Activated T-cell treated with anti-CD3 and anti-CD28 coated beads for 4 hours (primary cell): ENCODE measurements around the gene ACVR1B.
A peak's percentile ranks its signal among the peaks of the same experiment; 100 is the strongest.
"Not testable (repeated sequence)": the region's sequence is repeated elsewhere in the genome, so short reads cannot be mapped to it uniquely, and the experiment has no call there.

Experiments
- DNase-seq: peaks from one replicate; pipeline ENCODE4 v3.0.0-alpha.2; 2020

The ACVR1B gene

DNA sequence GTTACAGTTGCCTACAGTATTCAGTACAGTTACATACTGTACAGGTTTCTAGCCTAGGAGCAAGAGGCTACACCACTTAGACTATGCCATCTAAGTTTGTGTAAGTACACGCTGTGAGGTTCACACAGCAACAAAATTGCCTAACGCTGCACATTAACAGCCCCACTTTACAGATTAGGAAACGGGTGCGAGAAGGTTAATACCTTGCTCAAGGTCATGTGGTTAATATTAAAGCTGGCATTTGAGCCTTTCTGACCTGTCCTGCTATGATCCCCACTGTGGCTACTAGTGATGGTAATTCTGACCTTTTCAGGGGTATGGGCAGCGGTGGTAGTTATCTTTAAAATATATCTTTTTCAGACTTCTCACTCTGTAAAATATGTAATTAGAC is 20.9 kb downstream of the ACVR1B start:
- no peak for DNase-seq

DNA sequence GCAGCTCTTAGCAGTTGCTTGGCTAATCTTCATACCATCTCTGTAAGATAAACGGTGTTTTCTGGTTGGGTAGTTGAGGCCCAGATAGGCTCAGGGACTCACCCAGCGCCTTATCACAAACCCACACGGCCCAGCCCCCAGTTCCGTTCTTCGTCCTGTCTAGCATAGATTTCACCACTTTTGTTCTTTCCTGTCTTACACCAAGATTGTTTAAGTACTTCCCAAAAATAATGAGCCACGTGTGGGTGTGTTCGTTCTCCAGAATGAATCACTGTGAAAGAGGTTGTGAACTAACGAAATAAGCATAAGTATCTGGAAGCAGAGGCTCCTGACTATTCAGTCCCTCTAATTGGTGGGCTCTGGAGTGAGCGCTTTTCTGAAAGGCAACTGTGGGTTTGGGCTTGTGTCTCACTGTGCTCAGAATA is 21.4 kb downstream of the ACVR1B start:
- no peak for DNase-seq

DNA sequence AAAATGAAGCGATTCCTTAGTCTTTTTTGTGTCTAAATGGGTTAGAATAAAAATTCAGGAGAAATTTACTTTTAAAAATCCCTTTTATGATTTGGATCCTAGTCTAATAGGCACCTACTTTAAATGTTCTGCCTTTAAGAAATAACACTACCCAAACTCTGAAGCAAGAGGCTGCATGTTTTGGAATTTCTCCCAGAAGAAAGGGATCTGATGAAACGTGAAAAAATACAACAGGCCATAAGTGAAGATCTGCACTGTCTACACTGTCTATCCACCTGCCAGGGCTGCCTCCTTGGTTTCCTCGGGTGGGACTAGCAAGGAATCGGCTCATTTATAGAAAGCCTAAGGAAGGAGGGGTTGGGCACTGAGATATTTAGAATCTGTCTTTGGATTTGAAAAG is 22.1 kb downstream of the ACVR1B start:
- DNase-seq = no peak

DNA sequence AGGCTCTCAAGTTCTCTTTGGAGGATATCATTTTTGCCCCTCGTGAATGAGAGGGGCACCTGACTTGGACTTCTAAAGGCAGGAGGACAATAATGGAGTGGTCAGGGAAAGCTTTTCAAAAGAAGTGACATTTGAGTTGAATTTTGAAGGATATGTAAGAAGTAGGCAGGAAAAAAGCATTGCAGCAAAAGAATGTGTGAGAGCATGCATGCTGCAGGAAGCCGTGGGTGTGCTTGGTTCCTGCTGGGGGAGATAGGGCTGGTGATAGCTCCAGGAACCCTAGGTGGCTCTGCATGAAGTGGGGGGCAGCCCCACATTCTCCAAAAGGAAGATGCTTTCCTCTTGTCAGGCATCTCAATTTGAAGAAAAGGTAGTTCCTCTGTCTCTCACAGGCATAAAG is 23.1 kb downstream of the ACVR1B start:
- no peak for DNase-seq

DNA sequence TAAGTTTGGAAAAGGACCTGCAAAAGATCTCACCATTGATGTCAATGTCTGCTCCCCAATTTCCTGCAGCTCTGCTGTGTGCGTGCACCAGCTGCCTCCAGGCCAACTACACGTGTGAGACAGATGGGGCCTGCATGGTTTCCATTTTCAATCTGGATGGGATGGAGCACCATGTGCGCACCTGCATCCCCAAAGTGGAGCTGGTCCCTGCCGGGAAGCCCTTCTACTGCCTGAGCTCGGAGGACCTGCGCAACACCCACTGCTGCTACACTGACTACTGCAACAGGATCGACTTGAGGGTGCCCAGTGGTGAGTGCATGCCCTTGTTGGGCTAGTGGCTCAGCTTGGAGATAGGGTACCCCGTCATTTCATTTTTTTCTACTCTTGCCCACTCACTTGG is 23.7 kb downstream of the ACVR1B start:
- no peak for DNase-seq

DNA sequence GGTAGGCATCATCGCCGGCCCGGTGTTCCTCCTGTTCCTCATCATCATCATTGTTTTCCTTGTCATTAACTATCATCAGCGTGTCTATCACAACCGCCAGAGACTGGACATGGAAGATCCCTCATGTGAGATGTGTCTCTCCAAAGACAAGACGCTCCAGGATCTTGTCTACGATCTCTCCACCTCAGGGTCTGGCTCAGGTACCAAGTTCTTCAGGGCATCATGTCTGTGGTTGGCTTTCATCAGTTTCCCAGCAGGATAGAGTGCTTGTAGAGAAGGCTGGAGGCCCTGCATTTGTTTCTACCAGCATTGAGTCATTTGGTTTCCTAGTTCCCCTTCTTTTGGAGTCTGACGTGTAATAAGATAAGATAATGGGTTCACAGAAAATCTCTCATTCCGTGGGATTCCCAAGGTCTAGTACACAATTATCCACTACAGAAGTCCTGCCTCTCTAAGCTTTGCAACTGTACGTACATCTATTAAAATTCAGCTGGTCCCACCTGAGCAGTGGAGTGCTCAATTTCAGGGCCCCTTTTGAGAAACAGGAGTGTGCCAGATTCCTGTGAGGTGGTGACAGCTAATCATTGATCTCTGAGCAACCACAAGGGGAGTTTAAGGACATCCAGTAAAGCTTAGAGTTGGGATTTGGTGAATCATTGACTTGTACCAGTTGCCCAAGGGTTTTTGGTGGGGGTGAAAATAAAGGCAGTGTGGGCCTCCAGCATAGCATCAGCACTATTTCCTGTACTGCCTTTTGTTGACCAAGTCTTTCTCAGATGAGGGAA is 25.1 kb downstream of the ACVR1B start:
- no peak for DNase-seq

- DNase-seq = no peak
These were observed 25.8 kb downstream of the ACVR1B start for GRCh38 chr12:51977320-51977753.

DNA sequence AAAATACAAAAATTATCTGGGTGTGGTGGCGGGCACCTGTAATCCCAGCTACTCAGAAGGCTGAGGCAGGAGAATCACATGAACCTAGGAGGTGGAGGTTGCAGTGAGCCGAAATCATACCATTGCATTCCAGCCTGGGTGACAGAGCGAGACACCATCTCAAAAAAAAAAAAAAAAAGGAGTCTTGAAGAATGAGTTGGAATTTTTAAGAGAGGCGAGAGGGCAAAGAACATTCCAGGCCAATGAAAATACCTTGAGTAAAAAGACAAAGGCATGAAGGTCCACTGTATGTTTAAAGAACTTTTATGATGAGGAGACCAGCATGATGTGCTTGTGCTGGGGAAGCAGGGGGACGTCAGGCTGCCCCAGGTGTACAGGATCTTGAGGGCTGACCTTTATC is 27.8 kb downstream of the ACVR1B start:
- not testable (repeated sequence) for DNase-seq

DNA sequence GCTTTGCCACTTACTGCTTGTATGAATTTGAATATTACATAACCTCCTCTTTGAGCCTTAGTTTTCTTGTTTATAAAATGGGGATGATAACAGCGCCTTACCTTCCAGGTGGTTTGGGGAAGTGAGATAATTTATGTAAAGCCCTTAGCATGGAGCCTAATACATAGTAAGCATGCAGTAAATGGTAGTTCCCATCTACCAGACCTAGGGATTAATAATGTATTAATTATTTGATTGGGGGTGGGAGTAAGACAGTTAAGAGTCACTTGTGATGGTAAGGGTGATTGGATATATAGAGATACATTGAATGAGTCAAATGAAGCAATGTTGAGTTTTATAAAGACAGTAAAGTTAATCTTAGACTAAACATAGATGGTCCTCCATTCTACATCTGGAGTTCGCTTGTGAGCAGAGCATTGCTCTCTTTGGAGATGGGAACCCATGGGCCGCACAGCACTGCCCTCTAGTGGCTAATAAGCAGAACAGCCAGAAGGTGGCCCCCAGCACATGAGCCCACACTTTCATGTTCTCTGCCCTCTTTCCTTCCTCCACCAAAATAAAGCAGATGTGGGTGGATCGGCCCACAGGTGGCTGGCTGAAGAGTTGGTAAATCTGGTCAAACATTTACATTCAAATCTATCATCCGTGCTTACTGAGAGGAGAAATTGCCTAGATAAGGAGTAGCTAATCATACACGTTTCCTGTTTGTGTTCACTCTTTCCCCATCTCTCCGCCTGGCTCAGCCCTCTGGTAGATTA is 28.7 kb downstream of the ACVR1B start:
- DNase-seq = peak; percentile 53

DNA sequence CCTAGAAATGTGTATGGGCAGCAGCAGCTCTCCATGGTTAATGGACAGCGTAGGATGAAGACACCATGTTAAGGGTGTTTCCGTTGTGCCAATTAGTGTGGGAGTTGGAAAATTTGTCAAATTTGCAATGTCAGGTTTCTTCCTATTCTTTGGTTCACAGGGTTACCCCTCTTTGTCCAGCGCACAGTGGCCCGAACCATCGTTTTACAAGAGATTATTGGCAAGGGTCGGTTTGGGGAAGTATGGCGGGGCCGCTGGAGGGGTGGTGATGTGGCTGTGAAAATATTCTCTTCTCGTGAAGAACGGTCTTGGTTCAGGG is 29.3 kb downstream of the ACVR1B start:
- no peak for DNase-seq

DNA sequence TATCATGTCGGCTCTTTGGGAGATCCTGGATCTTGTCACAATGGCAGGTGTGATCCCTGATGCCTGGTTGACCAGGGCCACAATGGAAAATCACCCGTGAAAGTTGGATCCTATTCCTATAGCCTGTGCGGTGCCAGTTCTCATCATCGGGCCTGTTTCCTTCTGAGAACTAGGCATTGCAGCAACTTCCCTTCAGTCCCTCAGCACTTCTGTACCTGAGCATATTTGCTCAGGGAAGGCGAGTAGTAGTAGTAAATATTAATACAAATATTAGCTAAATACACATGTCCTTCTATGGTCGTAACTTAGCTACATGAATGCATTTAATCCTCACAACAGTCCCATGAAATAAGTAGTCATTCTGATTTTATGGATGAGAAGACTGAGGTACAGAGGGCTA is 33.2 kb downstream of the ACVR1B start:
- no peak for DNase-seq

GRCh38 chr12:51985154-51985835 is 33.8 kb downstream of the ACVR1B start:
- no peak for DNase-seq

DNA sequence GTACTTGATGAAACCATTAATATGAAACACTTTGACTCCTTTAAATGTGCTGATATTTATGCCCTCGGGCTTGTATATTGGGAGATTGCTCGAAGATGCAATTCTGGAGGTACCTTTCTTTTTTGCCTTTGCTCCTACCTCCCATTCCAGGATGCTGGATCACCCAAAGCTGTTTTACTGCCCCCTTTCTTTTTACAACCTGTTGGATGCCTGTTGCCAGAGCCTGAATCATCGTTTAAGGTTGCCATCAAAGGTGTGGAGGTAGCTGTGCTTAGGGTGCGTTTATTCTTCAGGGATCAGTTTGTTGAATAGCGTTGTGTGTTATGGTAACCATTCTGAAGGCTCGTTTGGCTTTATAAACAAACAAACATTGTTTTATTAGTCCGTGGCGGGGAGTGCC is 35.3 kb downstream of the ACVR1B start:
- DNase-seq = no peak

DNA sequence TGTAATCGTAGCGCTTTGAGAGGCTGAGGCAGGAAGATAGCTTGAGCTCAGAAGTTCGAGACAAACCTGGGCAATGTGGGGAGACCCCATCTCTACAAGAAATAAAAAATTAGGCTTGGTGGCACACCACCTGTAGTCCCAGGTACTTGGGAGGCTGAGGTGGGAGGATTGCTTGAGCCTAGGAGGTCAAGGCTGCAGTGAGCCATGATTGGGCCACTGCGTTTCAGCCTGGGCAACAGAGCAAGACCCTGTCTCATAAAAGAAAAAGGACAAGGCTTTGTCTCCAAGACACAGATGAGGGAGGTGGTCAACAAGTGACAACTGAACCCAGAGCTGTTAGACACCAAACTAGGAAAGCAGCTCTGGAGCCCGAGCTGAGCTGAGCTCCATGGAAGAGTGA is 40.7 kb downstream of the ACVR1B start:
- DNase-seq = no peak

- no peak for DNase-seq
These were observed 43.0 kb downstream of the ACVR1B start for GRCh38 chr12:51994539-51994820.

DNA sequence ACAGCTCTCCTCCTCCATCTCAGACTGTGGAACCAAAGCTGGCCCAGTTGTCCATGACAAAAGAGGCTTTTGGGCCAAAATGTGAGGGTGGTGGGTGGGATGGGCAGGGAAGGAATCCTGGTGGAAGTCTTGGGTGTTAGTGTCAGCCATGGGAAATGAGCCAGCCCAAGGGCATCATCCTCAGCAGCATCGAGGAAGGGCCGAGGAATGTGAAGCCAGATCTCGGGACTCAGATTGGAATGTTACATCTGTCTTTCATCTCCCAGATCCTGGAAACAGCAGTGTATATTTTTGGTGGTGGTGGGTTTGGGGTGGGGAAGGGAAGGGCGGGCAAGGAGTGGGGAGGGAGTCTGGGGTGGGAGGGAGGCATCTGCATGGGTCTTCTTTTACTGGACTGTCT is 43.5 kb downstream of the ACVR1B start:
- DNase-seq = no peak

GRCh38 chr12:51997136-51997535 is 45.6 kb downstream of the ACVR1B start:
- no peak for DNase-seq

DNA sequence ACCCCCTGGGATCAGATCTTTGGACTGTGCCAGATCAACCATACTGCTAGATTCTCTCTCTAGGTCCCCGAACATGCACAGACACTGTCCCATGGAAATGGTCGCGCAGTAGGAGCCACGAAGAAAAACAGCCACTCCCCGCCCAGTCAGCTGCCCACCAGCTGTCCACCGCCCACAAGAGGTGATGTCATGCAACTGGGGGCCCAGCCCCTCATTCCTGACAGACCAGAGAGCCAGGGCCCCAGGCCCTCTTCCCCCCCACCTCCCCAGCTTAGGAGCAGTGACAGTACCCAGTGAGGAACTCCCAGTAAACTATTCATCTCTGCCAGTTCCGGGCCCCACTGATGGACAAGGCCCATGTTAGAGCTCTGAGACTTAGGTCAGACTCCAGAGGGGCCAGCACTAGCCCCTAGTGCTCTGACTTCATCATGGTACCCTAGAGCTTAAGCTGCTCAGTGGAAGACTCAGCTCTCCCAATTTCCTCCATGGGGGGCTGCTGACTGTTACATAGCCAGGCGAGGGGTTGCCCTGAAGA is 51.6 kb downstream of the ACVR1B start:
- no peak for DNase-seq

- no peak for DNase-seq
These were observed 52.1 kb downstream of the ACVR1B start for GRCh38 chr12:52003591-52003990.

DNA sequence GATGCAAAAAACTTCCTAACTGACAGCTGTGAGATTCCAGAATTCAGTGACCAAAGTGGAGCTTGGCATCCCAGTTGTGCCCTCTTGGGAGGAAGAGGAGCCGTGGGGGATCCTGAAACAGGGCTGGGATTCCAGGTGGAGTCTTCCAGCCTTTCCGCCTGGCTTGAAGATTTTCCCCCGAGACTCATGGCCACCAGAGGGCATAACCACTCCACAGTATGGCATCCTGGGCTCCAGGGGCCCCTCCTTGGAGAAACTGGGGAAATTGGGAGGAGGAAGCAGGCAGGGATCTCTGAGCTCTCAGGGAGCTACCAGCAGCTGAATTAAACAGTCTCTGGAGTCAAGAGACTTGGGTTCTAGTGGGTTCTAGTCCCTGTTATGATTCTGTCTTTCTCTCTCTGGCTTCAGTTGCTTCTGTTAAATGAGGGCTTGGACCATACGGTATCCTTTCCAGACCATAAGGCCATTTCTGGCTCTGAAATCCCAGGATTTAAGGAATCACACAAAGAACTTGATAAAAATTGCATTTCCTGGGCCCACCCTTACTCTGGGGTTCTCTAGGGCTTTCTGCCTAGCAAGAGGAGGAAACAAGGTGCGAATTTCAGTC is 52.6 kb downstream of the ACVR1B start:
- DNase-seq = no peak

GRCh38 chr12:52005218-52005902 is 53.9 kb downstream of the ACVR1B start:
- DNase-seq = no peak

DNA sequence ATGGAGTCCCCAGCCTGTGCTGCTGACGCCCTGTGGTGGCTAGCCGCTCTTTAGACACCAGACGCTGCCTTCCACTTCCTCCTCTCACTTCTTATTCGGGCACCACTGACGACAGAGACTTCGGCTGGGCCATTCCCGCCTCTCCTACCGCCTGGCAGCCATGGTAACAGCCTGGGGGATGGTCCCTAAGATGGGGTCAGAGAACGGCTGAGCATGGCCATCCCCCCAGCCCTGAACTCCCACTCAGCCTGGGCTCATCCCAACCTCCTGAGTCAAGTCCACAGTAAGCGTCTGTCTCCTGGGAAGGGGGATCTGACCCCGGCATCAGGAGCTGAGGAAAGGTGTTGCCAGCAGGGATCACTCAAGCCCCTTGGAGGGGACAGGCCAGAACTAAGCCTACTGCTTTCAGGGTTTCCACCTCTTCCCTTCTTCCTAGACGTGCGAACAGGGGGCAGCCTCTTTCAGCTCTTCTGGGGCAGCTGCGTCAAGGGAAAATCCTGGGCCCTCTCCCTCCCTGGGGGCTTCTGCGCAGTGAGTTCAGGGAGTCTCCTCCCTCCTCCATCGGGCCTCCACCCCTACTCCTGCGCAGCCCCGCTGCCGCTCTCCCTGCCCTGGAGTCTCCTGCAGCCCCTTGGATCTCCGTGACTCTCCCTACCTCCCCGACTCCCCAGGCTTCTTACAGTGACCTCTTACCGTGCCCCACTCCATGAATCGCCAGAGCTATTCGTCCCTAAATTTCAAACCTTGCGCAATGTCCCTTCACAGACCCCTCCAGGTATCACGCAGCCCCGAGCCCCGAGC is 54.6 kb downstream of the ACVR1B start:
- no peak for DNase-seq
